ENCODE results near the gene OCIAD2.
"Not testable (repeated sequence)": the region's sequence is repeated elsewhere in the genome, so short reads cannot be mapped to it uniquely, and the experiment has no call there.

The OCIAD2 gene

DNA sequence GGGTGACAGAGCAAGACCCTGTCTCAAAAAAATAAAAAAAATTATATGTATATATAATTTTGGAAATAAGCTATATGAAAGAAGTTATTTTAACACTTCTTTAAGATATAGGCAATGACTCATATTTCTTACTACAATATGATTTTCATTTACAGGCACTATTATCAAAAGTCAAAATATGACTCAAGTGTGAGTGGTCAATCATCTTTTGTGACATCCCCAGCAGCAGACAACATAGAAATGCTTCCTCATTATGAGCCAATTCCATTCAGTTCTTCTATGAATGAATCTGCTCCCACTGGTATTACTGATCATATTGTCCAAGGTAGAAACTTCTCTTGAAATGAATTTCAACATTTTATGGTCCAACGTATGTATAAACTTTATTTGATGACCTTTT is 54.9 kb downstream of the OCIAD2 start:
- DNase-seq: no peak

DNA sequence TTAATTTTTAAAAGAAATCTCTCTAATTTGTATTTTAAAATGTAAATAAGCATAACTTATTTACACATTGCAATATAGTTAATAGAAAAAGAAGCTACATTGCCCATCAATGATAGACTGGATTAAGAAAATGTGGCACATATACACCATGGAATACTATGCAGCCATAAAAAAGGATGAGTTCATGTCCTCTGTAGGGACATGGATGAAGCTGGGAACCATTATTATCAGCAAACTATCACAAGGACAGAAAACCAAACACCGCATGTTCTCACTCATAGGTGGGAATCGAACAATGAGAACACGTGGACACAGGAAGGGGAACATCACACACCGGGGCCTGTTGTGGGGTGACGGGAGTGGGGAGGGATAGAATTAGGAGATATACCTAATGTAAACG is 57.8 kb downstream of the OCIAD2 start:
- not testable (repeated sequence) for DNase-seq

DNA sequence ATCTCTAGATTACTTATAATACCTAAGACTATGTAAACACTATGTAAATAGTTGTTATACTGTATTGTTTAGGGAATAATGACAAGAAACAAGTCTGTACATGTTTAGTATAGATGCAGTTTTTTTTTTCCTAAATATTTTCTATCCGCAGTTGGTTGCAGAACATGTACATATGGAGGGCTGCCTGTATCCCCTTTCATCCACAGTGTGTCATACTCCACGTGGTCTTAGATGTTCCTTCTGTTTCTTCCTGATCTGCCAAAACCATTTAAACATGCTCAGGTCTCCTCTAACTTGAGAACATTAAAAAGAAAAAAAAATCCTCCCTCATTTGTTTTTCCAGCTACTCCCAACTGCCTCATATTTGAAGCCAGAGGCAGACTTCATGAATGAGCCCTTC is 61.7 kb downstream of the OCIAD2 start:
- no peak for DNase-seq

DNA sequence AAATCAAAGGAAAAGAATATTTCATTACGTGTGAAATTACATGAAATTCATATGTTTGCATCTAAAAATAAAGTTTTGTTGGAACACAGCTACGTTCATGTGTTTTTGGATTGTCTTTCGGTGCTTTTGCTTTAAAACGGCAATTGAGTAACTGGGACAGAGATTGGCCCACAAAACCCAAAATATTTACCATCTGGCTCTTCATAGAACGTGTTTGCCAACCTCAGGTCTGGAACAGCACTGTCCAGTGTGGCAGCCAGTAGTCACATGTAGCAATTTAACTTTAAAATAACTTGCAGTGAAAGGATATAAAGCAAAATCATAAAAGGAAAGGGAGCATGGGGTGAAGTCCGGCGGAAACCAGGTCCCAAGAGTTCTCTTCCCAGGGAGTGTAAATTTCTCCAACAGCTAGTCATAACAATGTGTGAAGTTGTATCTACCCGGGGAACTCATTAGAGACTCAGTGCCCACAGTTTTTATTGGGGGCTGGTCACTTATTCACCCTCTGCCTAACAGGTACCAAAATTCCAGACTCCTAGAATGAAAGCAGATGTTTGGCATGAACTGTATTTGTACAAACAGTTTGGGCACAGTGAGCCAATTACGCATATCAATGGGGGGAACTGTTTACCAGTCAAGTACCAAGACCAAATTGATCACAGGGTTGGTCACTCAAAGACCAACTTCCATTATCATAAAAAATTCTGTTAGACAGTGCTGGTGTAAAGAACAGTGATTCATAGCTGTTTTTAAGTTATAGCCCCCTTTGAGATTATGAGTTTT is 65.3 kb downstream of the OCIAD2 start:
- no peak for DNase-seq

DNA sequence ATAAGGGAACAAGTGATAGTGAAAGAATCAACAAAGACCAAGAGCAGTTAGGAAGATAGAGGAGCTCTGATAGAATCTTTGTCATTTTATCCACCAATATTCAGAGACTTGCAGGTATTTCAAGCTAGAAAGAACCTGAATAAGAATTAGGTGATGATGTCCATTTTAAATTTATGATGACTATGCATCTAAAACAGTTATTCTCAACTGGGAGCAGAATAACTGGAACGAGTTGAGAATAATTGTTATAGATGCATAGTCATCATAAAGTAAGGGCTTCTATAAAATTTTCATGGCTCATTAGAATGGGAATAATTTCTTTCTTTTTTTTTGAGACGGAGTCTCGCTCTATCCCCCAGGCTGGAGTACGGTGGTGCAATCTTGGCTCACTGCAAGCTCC is 69.9 kb downstream of the OCIAD2 start:
- DNase-seq: no peak

Measured in NCI-H226 (cell line).